Measurements from ENCODE around the gene BST2. TPM values are rescaled to one million over a fixed set of nuclear protein-coding genes. Genes with fewer than 3 reads are reported as not detected.

The BST2 gene
- total RNA-seq, 1 donor: 10.1 TPM

GRCh38 chr19:17379221-17379631 lies 26.2 kb downstream of the BST2 start:
- TF ChIP-seq, protein P1, sequence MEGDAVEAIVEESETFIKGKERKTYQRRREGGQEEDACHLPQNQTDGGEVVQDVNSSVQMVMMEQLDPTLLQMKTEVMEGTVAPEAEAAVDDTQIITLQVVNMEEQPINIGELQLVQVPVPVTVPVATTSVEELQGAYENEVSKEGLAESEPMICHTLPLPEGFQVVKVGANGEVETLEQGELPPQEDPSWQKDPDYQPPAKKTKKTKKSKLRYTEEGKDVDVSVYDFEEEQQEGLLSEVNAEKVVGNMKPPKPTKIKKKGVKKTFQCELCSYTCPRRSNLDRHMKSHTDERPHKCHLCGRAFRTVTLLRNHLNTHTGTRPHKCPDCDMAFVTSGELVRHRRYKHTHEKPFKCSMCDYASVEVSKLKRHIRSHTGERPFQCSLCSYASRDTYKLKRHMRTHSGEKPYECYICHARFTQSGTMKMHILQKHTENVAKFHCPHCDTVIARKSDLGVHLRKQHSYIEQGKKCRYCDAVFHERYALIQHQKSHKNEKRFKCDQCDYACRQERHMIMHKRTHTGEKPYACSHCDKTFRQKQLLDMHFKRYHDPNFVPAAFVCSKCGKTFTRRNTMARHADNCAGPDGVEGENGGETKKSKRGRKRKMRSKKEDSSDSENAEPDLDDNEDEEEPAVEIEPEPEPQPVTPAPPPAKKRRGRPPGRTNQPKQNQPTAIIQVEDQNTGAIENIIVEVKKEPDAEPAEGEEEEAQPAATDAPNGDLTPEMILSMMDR (IDR thresholded peaks at IDR 0.05; ENCODE audit: extremely low read depth, low read depth, low read length): no peak
- Histone ChIP-seq H3K79me2 (ENCODE audit: insufficient read depth, low read length) (no peaks in the 10 kb centered on the region), H3K9me3 (ENCODE audit: low read depth, low read length) (no peaks in the 10 kb centered on the region), H3K4me2 (ENCODE audit: insufficient read depth, low read length) (no peak overlapping the region), H4K20me1 (ENCODE audit: insufficient read depth, low read length) (no peaks in the 10 kb centered on the region), H2AFZ (ENCODE audit: low read length) (no peak overlapping the region), H3K4me3 (ENCODE audit: insufficient read depth, low read length) (no peak overlapping the region), H3K27ac (ENCODE audit: low read depth, low read length) (no peak overlapping the region), H3K4me1 (ENCODE audit: insufficient read depth, low read length) (peaks cover 5% of the 10 kb centered on the region), H3K27me3 (ENCODE audit: insufficient read depth, low read length) (no peaks in the 10 kb centered on the region), H3K36me3 (ENCODE audit: insufficient read depth, low read length) (no peaks in the 10 kb centered on the region)
- DNase-seq (ENCODE audit: insufficient read length, low spot score, missing footprints): peak; percentile 37

GRCh38 chr19:17378271-17378670 lies 27.2 kb downstream of the BST2 start:
- Histone ChIP-seq H3K36me3 (ENCODE audit: insufficient read depth, low read length) (no peaks in the 10 kb centered on the region), H3K27me3 (ENCODE audit: insufficient read depth, low read length) (no peaks in the 10 kb centered on the region), H3K4me3 (ENCODE audit: insufficient read depth, low read length) (no peak overlapping the region), H3K9me3 (ENCODE audit: low read depth, low read length) (no peaks in the 10 kb centered on the region), H3K4me1 (ENCODE audit: insufficient read depth, low read length) (peaks cover 5% of the 10 kb centered on the region), H2AFZ (ENCODE audit: low read length) (no peak overlapping the region), H3K27ac (ENCODE audit: low read depth, low read length) (no peak overlapping the region), H4K20me1 (ENCODE audit: insufficient read depth, low read length) (no peaks in the 10 kb centered on the region), H3K4me2 (ENCODE audit: insufficient read depth, low read length) (no peak overlapping the region), H3K79me2 (ENCODE audit: insufficient read depth, low read length) (no peaks in the 10 kb centered on the region)
- TF ChIP-seq, protein P1 (IDR thresholded peaks at IDR 0.05; ENCODE audit: extremely low read depth, low read depth, low read length): no peak
- peak; percentile 29 for DNase-seq (ENCODE audit: insufficient read length, low spot score, missing footprints)

GRCh38 chr19:17376935-17377600 lies 28.4 kb downstream of the BST2 start, which contains the start of gene PLVAP:
PLVAP (minus strand) TSS chr19:17377342; CDS start chr19:17377288, 54 bp downstream.
- Histone ChIP-seq H3K4me3 (ENCODE audit: insufficient read depth, low read length) (no peak within 1 kb of the TSS), H3K36me3 (ENCODE audit: insufficient read depth, low read length) (no peaks in the 10 kb centered on the region), H3K27ac (ENCODE audit: low read depth, low read length) (no peak within 1 kb of the TSS), H3K4me2 (ENCODE audit: insufficient read depth, low read length) (no peak within 1 kb of the TSS), H3K9me3 (ENCODE audit: low read depth, low read length) (no peaks in the 10 kb centered on the region), H4K20me1 (ENCODE audit: insufficient read depth, low read length) (no peaks in the 10 kb centered on the region), H3K4me1 (ENCODE audit: insufficient read depth, low read length) (no peaks in the 10 kb centered on the region), H3K27me3 (ENCODE audit: insufficient read depth, low read length) (no peaks in the 10 kb centered on the region), H3K79me2 (ENCODE audit: insufficient read depth, low read length) (no peaks in the 10 kb centered on the region), H2AFZ (ENCODE audit: low read length) (no peak within 1 kb of the TSS)
- DNase-seq (ENCODE audit: insufficient read length, low spot score, missing footprints): peak; percentile 53
- TF ChIP-seq, protein P1 (IDR thresholded peaks at IDR 0.05; ENCODE audit: extremely low read depth, low read depth, low read length): no peak

- H3K4me1 ChIP-seq (ENCODE audit: insufficient read depth, low read length): no peaks in the 10 kb centered on the region
- H2AFZ ChIP-seq (ENCODE audit: low read length): no peak overlapping the region
- peak; percentile 66 for DNase-seq (ENCODE audit: insufficient read length, low spot score, missing footprints)
- H3K4me3 ChIP-seq (ENCODE audit: insufficient read depth, low read length): no peak overlapping the region
- no peak overlapping the region for H3K4me2 ChIP-seq (ENCODE audit: insufficient read depth, low read length)
- H3K27ac ChIP-seq (ENCODE audit: low read depth, low read length): no peak overlapping the region
- H3K79me2 ChIP-seq (ENCODE audit: insufficient read depth, low read length): no peaks in the 10 kb centered on the region
- no peaks in the 10 kb centered on the region for H3K36me3 ChIP-seq (ENCODE audit: insufficient read depth, low read length)
- TF ChIP-seq, protein P1 (IDR thresholded peaks at IDR 0.05; ENCODE audit: extremely low read depth, low read depth, low read length): no peak
- no peaks in the 10 kb centered on the region for H4K20me1 ChIP-seq (ENCODE audit: insufficient read depth, low read length)
- H3K9me3 ChIP-seq (ENCODE audit: low read depth, low read length): no peaks in the 10 kb centered on the region
- no peaks in the 10 kb centered on the region for H3K27me3 ChIP-seq (ENCODE audit: insufficient read depth, low read length)
Observed at GRCh38 chr19:17370026-17370587, 35.3 kb downstream of the BST2 start.
